NB4 (cell line): ENCODE measurements around the gene ZRANB3.

Experiments
- CTCF ChIP-seq: IDR thresholded peaks from one replicate; pipeline ENCODE4 v1.5.1; 2012; ENCODE audit warnings: low read depth, low read length
- MAX ChIP-seq: IDR thresholded peaks from 2 replicates; pipeline ENCODE4 v1.6.1; 2011; ENCODE audit warnings: low read depth, low read length
- MYC ChIP-seq: IDR thresholded peaks from 2 replicates; pipeline ENCODE4 v1.6.1; 2011; ENCODE audit warnings: low read depth, low read length
- POLR2A ChIP-seq: IDR thresholded peaks from 2 replicates; pipeline ENCODE4 v1.6.1; 2011; ENCODE audit warnings: mild to moderate bottlenecking; ENCODE audit not compliant: insufficient read length; ENCODE audit errors: extremely low read depth

GRCh38 chr2:135561925-135562324 lies 30.9 kb upstream of the ZRANB3 start:
- TF ChIP-seq CTCF (no peak), POLR2A (no peak), MYC (no peak), MAX (no peak)
